BLaER1 treated with 17β-estradiol and CSF1 and Interleukin-3, amounts not matched to agents 10 nM and 100 nM (cell line): ENCODE data around the gene OSBPL2.
A peak's percentile ranks its signal among the peaks of the same experiment; 100 is the strongest.

Source experiments
- H3K27ac ChIP-seq, 11 experiments: shearing (Covaris generic); formaldehyde crosslinking; 2 replicates each; pipeline ENCODE4 v1.8.1; 2022
- H3K27me3 ChIP-seq, 11 experiments: shearing (Covaris generic); formaldehyde crosslinking; 2 replicates each; pipeline ENCODE4 v1.8.1; 2022
- H3K36me3 ChIP-seq, 11 experiments: shearing (Covaris generic); formaldehyde crosslinking; 2 replicates each; pipeline ENCODE4 v1.8.1; 2022
- H3K4me1 ChIP-seq, 10 experiments: shearing (Covaris generic); formaldehyde crosslinking; 2 replicates each; pipeline ENCODE4 v1.8.1; 2022
- H3K4me2 ChIP-seq, 11 experiments: shearing (Covaris generic); formaldehyde crosslinking; 2 replicates each; pipeline ENCODE4 v1.8.1; 2022
- H3K4me3 ChIP-seq, 10 experiments: shearing (Covaris generic); formaldehyde crosslinking; 2 replicates each; pipeline ENCODE4 v1.8.1; 2022
- H3K9ac ChIP-seq, 11 experiments: shearing (Covaris generic); formaldehyde crosslinking; 2 replicates each; pipeline ENCODE4 v1.8.1; 2022
- H3K9me3 ChIP-seq, 11 experiments: shearing (Covaris generic); formaldehyde crosslinking; replicated peaks in 1 of 11; 2 replicates each; pipeline ENCODE4 v1.8.1; 2022
- H4K20me1 ChIP-seq, 11 experiments: shearing (Covaris generic); formaldehyde crosslinking; 2 replicates each; pipeline ENCODE4 v1.8.1; 2022
- Cebpa-rat ChIP-seq, 11 experiments: shearing (Covaris generic); IDR thresholded peaks; 2 replicates each; pipeline ENCODE4 v1.8.1; 2022

Gene OSBPL2

GRCh38 chr20:62326959-62327725 is 88.8 kb downstream of the OSBPL2 start:
- Histone ChIP-seq H3K4me1 (peaks cover 0 to 6% (median 0%) of the 10 kb centered on the region in 10 experiments; a peak in 1 of 20 replicates), H4K20me1 (peaks cover 0 to 36% (median 0%) of the 10 kb centered on the region in 11 experiments; a peak in 5 of 22 replicates), H3K4me3 (no peak overlapping the region), H3K36me3 (peaks cover 0 to 79% (median 37%) of the 10 kb centered on the region in 11 experiments; a peak in 13 of 22 replicates), H3K9me3 (no peaks in the 10 kb centered on the region), H3K9ac (no peak overlapping the region), H3K27ac (no peak overlapping the region), H3K27me3 (no peaks in the 10 kb centered on the region), H3K4me2 (no peak overlapping the region)
- no peak for TF ChIP-seq Cebpa-rat (IDR thresholded peaks at IDR 0.05)

- no peak overlapping the region for H3K4me3 ChIP-seq
- peaks cover 0 to 42% (median 0%) of the 10 kb centered on the region in 11 experiments; a peak in 5 of 22 replicates for H4K20me1 ChIP-seq
- TF ChIP-seq Cebpa-rat (IDR thresholded peaks at IDR 0.05) = no peak
- no peaks in the 10 kb centered on the region for H3K27me3 ChIP-seq
- H3K27ac ChIP-seq = no peak overlapping the region
- H3K9me3 ChIP-seq = no peaks in the 10 kb centered on the region
- 0 out of 22 replicates have a peak overlapping the region, but pooled peaks of 1 of the 11 experiments have one; percentile 5 for H3K9ac ChIP-seq
- no peak overlapping the region; a peak in 1 of 22 replicates for H3K4me2 ChIP-seq
- peaks cover 0 to 85% (median 37%) of the 10 kb centered on the region in 11 experiments; a peak in 13 of 22 replicates for H3K36me3 ChIP-seq
- H3K4me1 ChIP-seq = peaks cover 0 to 6% (median 0%) of the 10 kb centered on the region in 10 experiments; a peak in 1 of 20 replicates
These were observed 89.6 kb downstream of the OSBPL2 start for GRCh38 chr20:62327726-62328495.

DNA sequence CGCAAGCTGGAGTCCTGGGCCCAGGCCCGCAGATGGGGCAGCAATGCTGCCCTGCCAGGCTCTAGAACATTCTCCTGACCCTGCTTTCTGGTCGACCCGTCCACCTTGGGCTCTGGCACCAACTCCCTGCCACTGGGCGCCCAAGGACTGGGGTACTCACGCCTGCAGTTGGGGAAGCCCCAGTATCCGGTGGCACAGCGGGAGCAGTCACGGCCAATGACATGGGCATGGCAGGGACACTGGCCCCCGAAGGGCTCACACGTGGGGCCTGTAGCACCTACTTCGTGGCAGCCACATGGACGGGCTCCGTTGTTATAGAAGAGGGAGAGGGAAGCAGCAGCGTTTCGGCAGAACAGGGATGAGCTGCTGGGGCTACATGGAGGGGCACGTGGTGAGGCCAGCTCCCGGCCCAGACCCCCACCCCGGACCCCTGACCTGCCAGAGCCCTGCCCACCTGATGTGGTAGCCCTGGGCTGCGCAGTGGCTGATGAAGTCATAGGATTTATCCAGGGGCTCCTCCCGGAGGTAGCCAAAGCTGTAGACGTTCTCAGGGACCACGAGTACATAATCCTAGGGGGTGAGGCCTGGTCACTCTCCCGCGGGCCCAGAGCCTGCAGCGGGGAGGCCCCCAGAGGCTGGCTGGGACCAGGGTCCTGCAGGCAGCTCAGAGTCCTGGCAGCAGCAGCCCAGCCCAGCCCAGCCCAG is 90.5 kb downstream of the OSBPL2 start:
- H3K27ac ChIP-seq = no peak overlapping the region
- H3K9ac ChIP-seq = 0 out of 22 replicates have a peak overlapping the region, but pooled peaks of 1 of the 11 experiments have one; percentile 5
- no peaks in the 10 kb centered on the region for H3K9me3 ChIP-seq
- peaks cover 0 to 81% (median 37%) of the 10 kb centered on the region in 11 experiments; a peak in 13 of 22 replicates for H3K36me3 ChIP-seq
- TF ChIP-seq Cebpa-rat (IDR thresholded peaks at IDR 0.05) = no peak
- peaks cover 0 to 46% (median 0%) of the 10 kb centered on the region in 11 experiments; a peak in 5 of 22 replicates for H4K20me1 ChIP-seq
- H3K4me3 ChIP-seq = no peak overlapping the region
- peaks cover 0 to 6% (median 0%) of the 10 kb centered on the region in 10 experiments; a peak in 1 of 20 replicates for H3K4me1 ChIP-seq
- no peaks in the 10 kb centered on the region for H3K27me3 ChIP-seq
- H3K4me2 ChIP-seq = no peak overlapping the region; a peak in 1 of 22 replicates

DNA sequence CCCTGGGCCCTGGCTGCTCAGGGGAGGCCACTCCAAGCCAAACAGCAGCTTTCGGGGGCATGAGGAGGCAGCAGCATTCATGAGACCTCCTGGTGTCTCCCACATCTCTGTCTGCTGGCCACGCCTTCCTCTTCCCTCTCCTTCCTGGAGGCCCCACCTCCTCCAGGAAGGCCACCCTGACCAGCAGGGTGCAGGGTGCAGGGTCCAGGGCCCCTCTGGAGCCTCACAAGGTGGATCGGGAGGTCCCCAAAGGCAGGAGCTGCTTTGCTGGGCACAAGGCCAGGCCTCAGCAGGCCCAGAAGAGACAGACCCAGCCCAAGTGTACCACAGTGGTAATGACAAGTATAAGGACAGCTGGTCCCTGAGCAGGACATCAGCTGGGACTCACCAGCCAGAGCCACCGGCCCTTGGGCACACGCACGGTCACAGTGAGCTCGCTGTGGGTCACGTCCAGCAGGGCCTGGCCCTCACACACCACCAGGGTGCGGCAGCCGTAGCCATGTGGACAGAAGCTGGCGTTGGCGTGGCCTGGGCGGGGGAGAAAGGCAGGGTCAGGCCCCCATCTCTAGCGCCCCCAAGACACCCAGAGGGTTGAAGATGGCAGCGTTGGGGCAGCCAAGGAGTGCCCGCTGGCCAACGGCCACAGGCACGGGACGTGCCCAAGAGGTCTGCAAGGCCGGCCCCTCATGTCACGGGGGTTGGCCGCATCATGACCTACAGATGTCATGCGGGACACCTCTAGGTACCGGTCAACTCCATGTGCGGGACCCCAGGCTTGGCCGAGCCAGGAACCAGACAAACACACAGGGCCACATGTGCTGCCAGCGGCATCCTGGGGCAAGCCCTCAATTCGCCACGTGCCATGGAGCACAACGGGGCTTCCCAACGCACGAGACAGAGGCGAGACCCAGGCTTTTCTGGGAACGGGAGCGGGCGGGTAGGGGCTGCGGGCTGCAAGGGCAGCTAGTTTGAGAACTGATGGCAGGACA is 91.4 kb downstream of the OSBPL2 start:
- Histone ChIP-seq H3K4me3 (no peak overlapping the region), H3K36me3 (peaks cover 0 to 79% (median 29%) of the 10 kb centered on the region in 11 experiments; a peak in 13 of 22 replicates)
- no peak for TF ChIP-seq Cebpa-rat (IDR thresholded peaks at IDR 0.05)

GRCh38 chr20:62330576-62331317 is 92.4 kb downstream of the OSBPL2 start:
- Histone ChIP-seq H3K27me3 (no peaks in the 10 kb centered on the region), H3K9ac (no peak overlapping the region), H3K36me3 (peaks cover 0 to 68% (median 21%) of the 10 kb centered on the region in 11 experiments; a peak in 13 of 22 replicates), H3K4me1 (peaks cover 0 to 18% (median 10%) of the 10 kb centered on the region in 10 experiments; a peak in 15 of 20 replicates), H3K9me3 (no peaks in the 10 kb centered on the region), H3K27ac (no peak overlapping the region), H3K4me3 (no peak overlapping the region), H4K20me1 (peaks cover 0 to 60% (median 0%) of the 10 kb centered on the region in 11 experiments; a peak in 5 of 22 replicates), H3K4me2 (no peak overlapping the region)
- TF ChIP-seq Cebpa-rat (IDR thresholded peaks at IDR 0.05) = no peak

More for the DNA sequence above, 91.4 kb downstream of the OSBPL2 start:
- H3K27me3 ChIP-seq = no peaks in the 10 kb centered on the region
- no peak overlapping the region for H3K9ac ChIP-seq
- no peak overlapping the region for H3K27ac ChIP-seq
- H3K4me2 ChIP-seq = no peak overlapping the region
- no peaks in the 10 kb centered on the region for H3K9me3 ChIP-seq
- peaks cover 0 to 7% (median under 1%) of the 10 kb centered on the region in 10 experiments; a peak in 5 of 20 replicates for H3K4me1 ChIP-seq
- peaks cover 0 to 54% (median 0%) of the 10 kb centered on the region in 11 experiments; a peak in 5 of 22 replicates for H4K20me1 ChIP-seq

GRCh38 chr20:62331347-62331746 is 93.0 kb downstream of the OSBPL2 start:
- Histone ChIP-seq H3K36me3 (peaks cover 0 to 66% (median 21%) of the 10 kb centered on the region in 11 experiments; a peak in 12 of 22 replicates), H3K4me3 (no peak overlapping the region), H3K9me3 (no peaks in the 10 kb centered on the region), H3K27me3 (peaks cover 0 to 3% (median 0%) of the 10 kb centered on the region in 11 experiments; a peak in 3 of 22 replicates), H3K9ac (no peak overlapping the region), H4K20me1 (peaks cover 0 to 63% (median 0%) of the 10 kb centered on the region in 11 experiments; a peak in 6 of 22 replicates), H3K27ac (no peak overlapping the region), H3K4me2 (no peak overlapping the region), H3K4me1 (peaks cover 2 to 24% (median 16%) of the 10 kb centered on the region in 10 experiments; a peak in 19 of 20 replicates)
- TF ChIP-seq Cebpa-rat (IDR thresholded peaks at IDR 0.05) = no peak

GRCh38 chr20:62332421-62332820 is 94.1 kb downstream of the OSBPL2 start:
- Histone ChIP-seq H3K27ac (no peak overlapping the region), H3K4me3 (no peak overlapping the region), H3K9me3 (no peaks in the 10 kb centered on the region), H3K36me3 (peaks cover 0 to 56% (median 16%) of the 10 kb centered on the region in 11 experiments; a peak in 11 of 22 replicates), H3K4me1 (peaks cover 13 to 35% (median 26%) of the 10 kb centered on the region in 10 experiments), H3K27me3 (peaks cover 0 to 14% (median 0%) of the 10 kb centered on the region in 11 experiments; a peak in 7 of 22 replicates), H3K4me2 (no peak overlapping the region), H4K20me1 (peaks cover 0 to 68% (median 2%) of the 10 kb centered on the region in 11 experiments; a peak in 10 of 22 replicates), H3K9ac (no peak overlapping the region)
- TF ChIP-seq Cebpa-rat (IDR thresholded peaks at IDR 0.05) = no peak
